HL-60 (cell line): ENCODE data around the gene KRTAP10-8.
"Not testable (repeated sequence)": the region's sequence is repeated elsewhere in the genome, so short reads cannot be mapped to it uniquely, and the experiment has no call there.

Experiments
- DNase-seq, 2 experiments: peaks; one replicate each; pipeline ENCODE4 v3.0.0-alpha.2; 2010 to 2020; ENCODE audit warnings: low read depth in 1 of 2, low spot score in 1 of 2
- H3K27ac ChIP-seq: fragments of 250-450 bp; sonication (Bioruptor Pico); replicated peaks from 2 replicates; pipeline ENCODE4 v1.5.1; 2020; ENCODE audit warnings: mild to moderate bottlenecking, moderate library complexity
- H3K27me3 ChIP-seq: fragments of 250-450 bp; sonication (Bioruptor Pico); 2 replicates; pipeline ENCODE4 v1.5.1; 2021; ENCODE audit warnings: mild to moderate bottlenecking, moderate library complexity; ENCODE audit not compliant: insufficient read depth, poor library complexity, severe bottlenecking
- H3K4me3 ChIP-seq: replicated peaks from 2 replicates; pipeline ENCODE4 v1.5.1; 2011; ENCODE audit warnings: mild to moderate bottlenecking, control low read depth, low read length; ENCODE audit not compliant: insufficient read depth
- GABPA ChIP-seq: IDR thresholded peaks from 2 replicates; pipeline ENCODE4 v1.6.1; 2012; ENCODE audit warnings: low read depth
- POLR2AphosphoS5 ChIP-seq: IDR thresholded peaks from 2 replicates; pipeline ENCODE4 v1.6.1; 2012; ENCODE audit warnings: low read depth
- REST ChIP-seq: IDR thresholded peaks from 2 replicates; pipeline ENCODE4 v1.6.1; 2012; ENCODE audit warnings: low read depth; ENCODE audit not compliant: insufficient replicate concordance
- SPI1 ChIP-seq: IDR thresholded peaks from 2 replicates; pipeline ENCODE4 v1.6.1; 2012; ENCODE audit warnings: low read depth, mild to moderate bottlenecking, borderline replicate concordance
- TF ChIP-seq, protein P1 (sequence below): IDR thresholded peaks from one replicate; pipeline ENCODE4 v1.5.1; 2011; ENCODE audit warnings: low read length, control low read depth, inconsistent platforms; ENCODE audit not compliant: insufficient read depth

KRTAP10-8 gene

GRCh38 chr21:44579833-44580144 lies 32.1 kb upstream of the KRTAP10-8 start:
- Histone ChIP-seq H3K27ac (no peak overlapping the region), H3K4me3 (no peak overlapping the region), H3K27me3 (no peaks in the 10 kb centered on the region)
- TF ChIP-seq, protein P1, sequence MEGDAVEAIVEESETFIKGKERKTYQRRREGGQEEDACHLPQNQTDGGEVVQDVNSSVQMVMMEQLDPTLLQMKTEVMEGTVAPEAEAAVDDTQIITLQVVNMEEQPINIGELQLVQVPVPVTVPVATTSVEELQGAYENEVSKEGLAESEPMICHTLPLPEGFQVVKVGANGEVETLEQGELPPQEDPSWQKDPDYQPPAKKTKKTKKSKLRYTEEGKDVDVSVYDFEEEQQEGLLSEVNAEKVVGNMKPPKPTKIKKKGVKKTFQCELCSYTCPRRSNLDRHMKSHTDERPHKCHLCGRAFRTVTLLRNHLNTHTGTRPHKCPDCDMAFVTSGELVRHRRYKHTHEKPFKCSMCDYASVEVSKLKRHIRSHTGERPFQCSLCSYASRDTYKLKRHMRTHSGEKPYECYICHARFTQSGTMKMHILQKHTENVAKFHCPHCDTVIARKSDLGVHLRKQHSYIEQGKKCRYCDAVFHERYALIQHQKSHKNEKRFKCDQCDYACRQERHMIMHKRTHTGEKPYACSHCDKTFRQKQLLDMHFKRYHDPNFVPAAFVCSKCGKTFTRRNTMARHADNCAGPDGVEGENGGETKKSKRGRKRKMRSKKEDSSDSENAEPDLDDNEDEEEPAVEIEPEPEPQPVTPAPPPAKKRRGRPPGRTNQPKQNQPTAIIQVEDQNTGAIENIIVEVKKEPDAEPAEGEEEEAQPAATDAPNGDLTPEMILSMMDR = no peak
- TF ChIP-seq REST (no peak), SPI1 (no peak)
- DNase-seq = no peak

GRCh38 chr21:44580231-44580821 lies 31.6 kb upstream of the KRTAP10-8 start, which contains the start of gene KRTAP10-5:
Gene KRTAP10-5 (minus strand): TSS chr21:44580604. CDS start chr21:44580578, 26 bp downstream.
- not testable (repeated sequence) for DNase-seq, H3K27ac ChIP-seq, H3K4me3 ChIP-seq, H3K27me3 ChIP-seq

- H3K27me3 ChIP-seq = no peaks in the 10 kb centered on the region
- no peak overlapping the region for H3K27ac ChIP-seq
- TF ChIP-seq REST (no peak), POLR2AphosphoS5 (no peak), SPI1 (no peak), GABPA (no peak)
- TF ChIP-seq, protein P1 = no peak
- no peak for DNase-seq
- H3K4me3 ChIP-seq = no peak overlapping the region
These were observed 30.7 kb upstream of the KRTAP10-8 start for GRCh38 chr21:44581158-44581557.

GRCh38 chr21:44582055-44582454 lies 29.8 kb upstream of the KRTAP10-8 start:
- Histone ChIP-seq H3K4me3 (no peak overlapping the region), H3K27me3 (no peaks in the 10 kb centered on the region), H3K27ac (no peak overlapping the region)
- TF ChIP-seq GABPA (no peak), POLR2AphosphoS5 (no peak), SPI1 (no peak), REST (no peak)
- TF ChIP-seq, protein P1 = no peak
- no peak for DNase-seq
